LNCaP clone FGC (cell line): ENCODE measurements around the gene HSD17B11.
"Not testable (repeated sequence)": the region's sequence is repeated elsewhere in the genome, so short reads cannot be mapped to it uniquely, and the experiment has no call there.

Experiments
- DNase-seq: peaks from one replicate; pipeline ENCODE4 v3.0.0-alpha.2; 2011; ENCODE audit warnings: low read depth
- H3K4me3 ChIP-seq: 2 replicates; pipeline ENCODE4 v1.5.1; 2011; ENCODE audit warnings: mild to moderate bottlenecking, low read depth, low read length, control low read depth
- CTCF ChIP-seq: IDR thresholded peaks from 2 replicates; pipeline ENCODE4 v1.5.1; 2012; ENCODE audit warnings: mild to moderate bottlenecking; ENCODE audit not compliant: control insufficient read depth, insufficient read depth; ENCODE audit errors: extremely low read depth

Gene HSD17B11

GRCh38 chr4:87388901-87389300 is 2.1 kb downstream of the HSD17B11 start:
- H3K4me3 ChIP-seq: no peak overlapping the region
- no peak for TF ChIP-seq CTCF

DNA sequence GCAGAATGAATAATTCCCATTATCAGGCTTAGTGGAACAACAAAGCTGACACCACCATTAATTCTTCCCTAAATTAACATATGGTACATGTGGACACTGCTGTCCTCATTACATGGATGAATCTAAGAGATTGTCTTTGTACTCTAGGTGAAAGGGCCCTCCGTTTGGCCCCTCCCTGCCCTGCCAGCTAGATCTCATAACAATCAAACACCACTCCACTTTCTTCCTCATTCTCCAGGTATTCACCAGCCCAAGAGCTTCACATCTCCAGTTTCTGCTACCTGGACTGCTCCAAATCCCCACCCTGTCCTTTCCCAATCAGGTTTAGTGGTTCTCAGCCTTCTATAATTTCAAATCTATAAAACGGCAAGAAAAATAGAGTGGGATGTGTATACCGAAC is 3.8 kb downstream of the HSD17B11 start:
- no peak for DNase-seq
- no peak for TF ChIP-seq CTCF
- H3K4me3 ChIP-seq: no peak overlapping the region

More at GRCh38 chr4:87388901-87389300, 2.1 kb downstream of the HSD17B11 start:
- DNase-seq: no peak

GRCh38 chr4:87384466-87385132 is 6.4 kb downstream of the HSD17B11 start:
- not testable (repeated sequence) for DNase-seq, H3K4me3 ChIP-seq

DNA sequence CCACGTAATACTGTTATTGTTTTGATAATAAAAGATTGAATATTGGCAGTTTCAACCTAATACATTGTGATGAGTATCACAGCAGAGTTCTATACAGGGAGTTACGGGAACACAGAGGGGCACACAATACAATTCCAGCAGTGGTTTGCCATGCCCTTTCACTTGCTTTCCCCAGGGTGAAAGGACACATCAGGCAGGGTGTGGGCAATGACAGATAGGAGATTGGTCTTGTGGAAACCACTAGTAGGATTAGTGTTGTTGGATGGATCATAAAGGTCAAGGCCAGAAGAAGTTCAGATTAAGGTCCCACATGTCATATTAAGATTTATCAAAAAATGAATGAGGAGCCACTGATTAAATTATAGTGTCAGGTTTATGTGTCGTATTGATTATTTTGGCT is 8.1 kb downstream of the HSD17B11 start:
- no peak for TF ChIP-seq CTCF
- H3K4me3 ChIP-seq: no peak overlapping the region
- DNase-seq: no peak

- H3K4me3 ChIP-seq: no peak overlapping the region
- no peak for TF ChIP-seq CTCF
- no peak for DNase-seq
Measured at GRCh38 chr4:87382116-87382515, 8.9 kb downstream of the HSD17B11 start.

- no peak overlapping the region for H3K4me3 ChIP-seq
- no peak for DNase-seq
- TF ChIP-seq CTCF: no peak
Measured at GRCh38 chr4:87377816-87378215, 13.2 kb downstream of the HSD17B11 start.

DNA sequence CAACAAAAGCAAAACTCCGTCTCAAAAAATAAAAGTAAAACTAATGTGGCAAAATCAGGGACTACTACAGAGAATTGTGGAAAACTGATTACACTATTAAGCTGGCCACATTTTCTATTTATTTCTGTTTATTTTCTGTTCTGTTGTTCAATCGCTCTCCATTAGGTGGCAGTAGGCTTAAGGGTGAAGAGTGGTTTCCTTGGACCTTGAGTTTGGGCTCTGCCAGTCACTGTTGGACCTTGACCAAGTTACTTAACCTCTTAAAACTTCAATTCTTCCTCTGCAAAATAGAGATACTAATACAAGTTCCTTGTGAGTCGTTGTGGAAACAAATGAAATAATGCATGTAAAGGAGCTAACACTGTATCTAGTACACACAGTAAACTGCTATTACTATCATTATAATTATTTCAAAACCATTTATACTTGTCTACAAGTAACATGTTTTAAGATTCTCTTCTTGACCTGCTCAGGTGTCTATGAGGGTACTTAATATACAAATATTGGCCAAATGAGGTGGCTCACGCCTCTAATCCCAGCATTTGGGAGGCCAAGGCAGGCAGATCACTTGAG is 15.2 kb downstream of the HSD17B11 start:
- TF ChIP-seq CTCF: peak; percentile 79
- H3K4me3 ChIP-seq: no peak overlapping the region
- peak; percentile 78 for DNase-seq
